Stromal cell of bone marrow (primary cell): ENCODE measurements around the gene CNOT11.

Source experiments
- DNase-seq: peaks from one replicate; pipeline ENCODE4 v3.0.0-alpha.2; 2012; ENCODE audit warnings: low read depth

Gene CNOT11

GRCh38 chr2:101278925-101279324 lies 26.2 kb downstream of the CNOT11 start:
- DNase-seq = no peak

- no peak for DNase-seq
Observed at GRCh38 chr2:101281482-101281881, 28.8 kb downstream of the CNOT11 start.

- no peak for DNase-seq
Observed at GRCh38 chr2:101282980-101283379, 30.3 kb downstream of the CNOT11 start.

GRCh38 chr2:101286684-101287083 lies 34.0 kb downstream of the CNOT11 start:
- no peak for DNase-seq

GRCh38 chr2:101287303-101287702 lies 34.6 kb downstream of the CNOT11 start:
- no peak for DNase-seq

GRCh38 chr2:101290711-101291110 lies 38.0 kb downstream of the CNOT11 start:
- DNase-seq = no peak

- no peak for DNase-seq
Observed at GRCh38 chr2:101291973-101292372, 39.3 kb downstream of the CNOT11 start.

DNA sequence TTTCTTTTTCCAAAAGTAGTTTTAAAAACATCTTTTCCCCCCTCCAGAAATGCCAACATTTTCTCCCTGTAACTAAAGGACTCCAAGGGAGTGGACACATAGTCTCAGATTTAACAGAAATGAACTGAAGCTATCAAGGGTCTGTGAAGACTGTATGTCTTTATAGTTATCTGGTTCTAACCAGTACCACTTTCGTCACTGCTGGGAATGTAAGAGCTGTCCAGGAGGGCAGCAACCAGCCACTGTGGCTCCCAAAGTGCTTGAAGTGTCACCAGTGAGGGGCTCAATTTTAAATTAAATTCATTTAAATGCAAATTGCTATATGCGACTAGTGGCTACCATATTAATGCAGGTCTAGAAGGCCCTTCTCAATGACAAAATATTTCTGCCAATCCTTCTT lies 40.9 kb downstream of the CNOT11 start:
- no peak for DNase-seq

DNA sequence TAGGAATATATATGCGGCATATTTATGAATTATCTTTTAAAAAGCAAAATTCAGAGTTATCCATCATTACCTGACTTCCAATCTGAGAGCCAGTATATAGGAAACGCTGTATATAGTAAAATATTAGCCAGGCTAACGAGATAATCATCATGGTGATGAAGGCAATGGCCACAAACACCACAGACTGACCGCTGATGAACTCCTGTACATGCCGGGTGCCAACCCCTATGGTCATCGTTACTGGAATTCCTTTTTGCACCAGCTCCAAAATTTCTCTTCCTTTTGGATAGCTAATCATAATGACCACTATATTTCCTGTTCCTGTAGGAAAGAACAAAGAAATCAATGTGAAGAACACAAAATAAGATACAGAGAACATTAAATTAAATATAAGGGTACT lies 42.2 kb downstream of the CNOT11 start:
- DNase-seq = no peak

DNA sequence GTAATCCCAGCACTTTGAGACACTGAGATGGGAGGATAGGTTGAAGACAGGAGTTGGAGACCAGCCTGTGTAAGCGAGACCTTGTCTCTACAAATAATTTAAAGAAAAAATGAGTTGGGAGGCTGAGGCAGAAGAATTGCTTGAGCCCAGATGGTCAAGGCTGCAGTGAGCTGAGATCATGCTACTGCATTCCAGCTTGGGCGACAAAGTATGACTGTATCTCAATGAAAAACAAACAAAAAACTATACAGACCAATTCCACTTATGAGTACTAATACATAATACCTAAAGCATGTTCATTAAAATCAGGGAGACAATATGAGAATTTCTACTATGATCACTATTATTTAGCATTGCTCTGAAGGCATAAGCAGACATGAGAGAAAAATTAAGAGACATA lies 43.2 kb downstream of the CNOT11 start:
- no peak for DNase-seq

GRCh38 chr2:101296371-101296770 lies 43.7 kb downstream of the CNOT11 start:
- no peak for DNase-seq

DNA sequence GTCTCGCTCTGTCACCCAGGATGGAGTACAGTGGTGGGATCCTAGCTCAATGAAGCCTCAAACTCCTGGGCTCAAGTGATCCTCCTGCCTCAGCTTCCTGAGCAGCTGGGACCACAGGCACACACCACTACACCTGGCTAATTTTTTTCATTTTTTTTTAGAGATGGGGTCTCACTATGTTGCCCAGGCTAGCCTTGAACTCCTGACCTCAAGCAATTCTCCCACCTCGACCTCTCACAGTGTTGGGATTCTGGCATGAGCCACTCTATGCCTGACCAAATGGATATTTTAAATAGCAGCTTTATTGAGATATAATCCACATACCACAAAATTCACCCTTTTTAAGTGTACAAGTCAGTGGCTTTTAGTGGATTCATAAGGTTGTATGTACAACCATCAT lies 44.7 kb downstream of the CNOT11 start:
- DNase-seq = no peak

DNA sequence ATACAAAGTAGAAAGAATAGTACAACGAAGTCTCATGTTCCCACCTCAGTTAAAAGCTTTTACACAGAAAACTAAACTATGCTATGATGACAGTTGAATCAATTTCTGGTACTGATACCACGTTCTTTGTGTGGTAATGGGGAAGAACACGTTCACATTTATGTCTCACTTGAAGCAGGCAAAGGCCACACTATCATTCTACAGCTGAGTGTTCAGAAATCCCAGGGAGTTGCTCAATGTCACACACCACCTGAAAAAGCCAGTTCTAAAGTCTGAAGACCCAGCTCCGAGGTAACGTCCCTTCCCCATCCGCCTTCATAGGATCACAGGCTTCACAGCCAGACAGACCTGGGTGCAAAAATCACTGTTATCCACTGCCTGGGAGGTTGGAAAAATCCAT lies 46.9 kb downstream of the CNOT11 start:
- no peak for DNase-seq

DNA sequence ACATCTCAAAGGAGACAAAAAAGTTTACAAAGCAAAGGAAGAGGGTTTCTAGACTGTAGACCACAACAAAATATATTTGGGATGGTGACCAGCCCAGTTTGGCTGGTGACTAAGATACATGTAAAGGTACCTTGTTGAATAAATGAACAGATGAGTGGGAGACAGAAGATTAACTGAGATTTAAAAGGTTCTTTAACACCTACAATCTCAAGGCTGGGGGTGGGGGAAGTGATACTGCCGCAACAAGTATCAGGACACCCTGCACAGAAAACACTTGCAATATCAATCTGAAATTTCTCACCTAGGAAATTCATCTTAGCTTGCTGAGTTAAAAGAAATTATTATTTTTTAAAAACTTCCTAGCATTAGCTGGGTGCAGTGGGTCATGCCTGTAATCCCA lies 47.5 kb downstream of the CNOT11 start:
- DNase-seq = no peak

DNA sequence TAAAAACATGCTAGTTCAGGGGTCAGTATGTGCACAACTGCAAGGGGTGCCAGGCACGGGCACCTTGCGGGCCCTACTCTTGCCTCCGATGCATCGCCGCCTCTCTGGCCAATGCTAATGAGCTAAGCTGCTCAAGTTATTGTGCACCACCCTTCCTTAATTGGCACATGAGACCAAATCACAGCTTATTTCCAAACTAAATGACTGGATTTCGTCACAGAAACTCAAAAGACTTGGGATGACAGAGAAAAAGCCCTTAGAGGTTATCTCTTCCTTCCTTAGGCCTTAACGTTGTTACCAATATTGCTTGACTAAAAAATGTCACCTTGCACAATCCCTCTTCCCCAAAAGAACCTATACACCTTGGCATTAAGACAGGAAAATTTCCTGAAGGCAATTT lies 48.1 kb downstream of the CNOT11 start:
- DNase-seq = no peak

DNA sequence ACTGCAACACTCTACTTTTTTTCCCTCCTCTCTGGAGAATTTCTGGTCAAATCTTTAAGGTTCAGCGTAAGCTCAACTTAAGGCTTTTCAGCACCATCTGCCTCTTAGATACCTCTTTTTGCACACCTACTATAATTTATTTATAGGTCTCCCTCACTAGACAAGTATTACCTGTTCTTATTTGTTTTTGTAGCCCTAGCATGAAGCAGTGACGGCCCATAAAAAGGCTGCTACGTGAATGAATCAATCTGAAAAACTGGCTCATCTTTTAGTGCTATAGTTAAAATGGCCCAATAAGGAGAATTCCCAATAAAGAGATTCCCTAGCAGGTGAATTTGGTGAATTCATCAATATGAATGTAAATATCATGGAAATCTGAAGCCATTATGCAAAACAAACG lies 49.3 kb downstream of the CNOT11 start:
- DNase-seq = no peak

- DNase-seq = no peak
Observed at GRCh38 chr2:101303688-101304087, 51.0 kb downstream of the CNOT11 start.

DNA sequence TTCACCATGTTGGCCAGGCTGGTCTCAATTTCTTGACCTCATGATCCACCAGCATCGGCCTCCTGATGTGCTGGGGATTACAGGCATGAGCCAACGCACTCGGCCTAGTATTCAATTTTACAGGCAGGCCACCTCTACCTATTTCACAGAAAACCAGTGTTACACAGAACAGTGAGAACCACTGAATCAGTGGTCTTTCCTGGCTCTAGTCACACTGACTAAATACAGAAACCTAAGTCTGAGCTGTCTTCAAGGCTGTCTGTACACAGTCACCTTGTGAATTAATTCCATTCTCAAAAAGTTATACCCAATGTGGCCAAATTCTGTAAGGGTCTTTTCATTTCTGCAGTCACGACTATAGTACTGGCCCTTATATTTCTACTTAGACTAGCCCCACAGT lies 52.3 kb downstream of the CNOT11 start:
- no peak for DNase-seq

DNA sequence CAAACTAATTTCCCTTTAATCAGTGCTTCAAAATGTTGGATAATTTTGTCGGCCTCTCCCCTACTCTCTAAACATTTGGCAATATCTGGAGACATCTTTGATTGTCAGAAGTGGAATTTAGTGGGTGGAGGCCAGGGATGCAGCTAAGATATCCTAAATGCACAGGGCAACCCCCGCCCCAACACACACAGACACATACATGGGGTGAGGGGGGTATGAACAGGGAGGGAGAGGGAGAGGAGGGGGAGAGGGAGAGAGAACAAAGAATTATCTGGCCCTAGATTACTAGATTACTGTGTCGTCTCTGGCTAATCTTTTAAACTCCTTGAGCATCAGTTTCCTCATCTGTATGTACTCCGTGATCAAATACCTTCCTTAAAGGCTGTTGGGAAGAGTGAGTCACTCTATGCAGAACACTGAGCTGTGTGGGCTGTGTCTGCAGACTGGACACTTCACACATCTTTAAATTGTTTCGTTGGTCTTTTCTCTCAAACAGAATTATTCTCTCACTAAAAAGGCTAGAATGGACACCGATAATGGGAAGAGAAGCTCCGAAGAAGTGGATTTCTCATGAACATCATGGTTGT lies 52.9 kb downstream of the CNOT11 start:
- no peak for DNase-seq

DNA sequence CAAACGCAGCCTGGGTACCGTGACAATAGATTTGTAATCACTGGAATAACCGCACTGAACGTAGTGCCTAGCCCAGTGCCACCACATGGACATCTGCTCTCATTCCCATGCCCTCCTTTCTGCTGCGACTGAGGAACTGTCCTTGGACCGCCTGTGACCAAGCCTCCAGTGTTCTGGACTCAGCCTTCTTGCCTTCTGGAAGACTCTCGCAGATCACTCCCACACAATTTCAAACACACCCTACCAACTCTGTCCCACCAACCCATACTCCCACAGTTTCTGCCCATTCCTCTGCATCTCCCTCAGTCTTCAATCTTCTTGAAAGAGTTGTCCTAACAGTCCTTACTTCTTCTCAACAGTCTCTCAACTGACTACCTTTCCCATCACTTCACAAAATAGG lies 53.7 kb downstream of the CNOT11 start:
- no peak for DNase-seq

DNA sequence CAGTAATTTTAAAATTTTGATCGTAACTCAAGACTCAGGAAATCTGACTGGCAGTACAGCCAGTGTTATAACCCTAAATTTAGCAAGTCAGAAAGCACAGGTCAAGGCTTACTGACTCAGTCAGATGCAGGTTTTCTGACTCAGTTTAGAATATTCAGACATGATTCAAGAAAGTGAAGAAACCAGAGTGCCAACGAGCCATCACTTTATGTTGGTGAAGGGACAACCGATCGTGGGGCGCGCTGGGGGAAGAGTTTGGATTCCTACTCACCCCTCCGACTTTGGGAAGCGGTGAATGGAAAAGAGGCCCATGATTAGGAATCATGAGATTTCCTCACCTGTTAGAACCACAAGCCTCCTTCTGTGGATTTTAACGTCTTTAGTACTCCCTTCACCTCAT lies 54.8 kb downstream of the CNOT11 start:
- no peak for DNase-seq

- no peak for DNase-seq
Observed at GRCh38 chr2:101307950-101308431, 55.3 kb downstream of the CNOT11 start.

DNA sequence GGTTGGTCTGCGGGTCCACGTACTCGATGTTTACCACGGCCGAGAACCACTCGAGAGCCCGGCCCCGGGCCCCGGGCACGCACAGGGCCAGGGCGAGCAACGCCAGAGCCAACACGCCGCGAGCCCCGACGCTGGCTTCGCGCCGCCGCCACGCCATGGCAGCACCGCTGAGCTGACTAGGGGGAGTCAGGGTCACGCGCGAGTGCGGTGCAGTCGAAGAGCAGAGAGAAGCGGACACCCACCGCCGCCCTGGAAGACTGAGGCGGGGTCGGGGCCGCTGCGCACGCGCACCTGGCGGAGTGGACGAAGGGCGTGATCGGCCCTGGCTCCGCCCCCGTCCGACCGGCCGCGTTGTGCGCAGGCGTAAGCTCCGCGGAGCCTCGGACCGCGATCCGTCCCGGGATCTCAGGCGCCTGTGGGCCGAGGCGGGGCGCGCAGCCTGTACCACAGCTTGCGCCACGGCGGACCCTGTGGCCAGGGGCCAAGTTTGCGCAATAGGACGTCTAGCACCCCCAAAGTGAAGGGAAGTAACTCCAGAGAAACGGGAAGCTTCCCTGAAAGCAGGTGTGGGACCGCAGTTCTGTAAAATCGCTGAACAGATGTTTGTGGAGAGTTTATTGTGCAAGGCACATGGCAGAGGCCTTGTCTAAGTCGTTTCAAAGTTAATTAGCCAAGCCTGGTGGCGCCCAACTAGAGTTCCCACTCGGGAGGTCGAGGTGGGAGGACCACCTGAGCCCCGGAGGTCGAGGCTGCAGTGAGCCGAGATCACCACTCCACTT lies 55.9 kb downstream of the CNOT11 start, which contains the start of gene RNF149:
Gene RNF149 (minus strand): TSS at position 270 of the 779 bp plus-strand sequence. CDS start 113 bp downstream, at position 157.
- DNase-seq = peak; percentile 64
